Measurements from ENCODE around the gene PLXNA3.

DNA sequence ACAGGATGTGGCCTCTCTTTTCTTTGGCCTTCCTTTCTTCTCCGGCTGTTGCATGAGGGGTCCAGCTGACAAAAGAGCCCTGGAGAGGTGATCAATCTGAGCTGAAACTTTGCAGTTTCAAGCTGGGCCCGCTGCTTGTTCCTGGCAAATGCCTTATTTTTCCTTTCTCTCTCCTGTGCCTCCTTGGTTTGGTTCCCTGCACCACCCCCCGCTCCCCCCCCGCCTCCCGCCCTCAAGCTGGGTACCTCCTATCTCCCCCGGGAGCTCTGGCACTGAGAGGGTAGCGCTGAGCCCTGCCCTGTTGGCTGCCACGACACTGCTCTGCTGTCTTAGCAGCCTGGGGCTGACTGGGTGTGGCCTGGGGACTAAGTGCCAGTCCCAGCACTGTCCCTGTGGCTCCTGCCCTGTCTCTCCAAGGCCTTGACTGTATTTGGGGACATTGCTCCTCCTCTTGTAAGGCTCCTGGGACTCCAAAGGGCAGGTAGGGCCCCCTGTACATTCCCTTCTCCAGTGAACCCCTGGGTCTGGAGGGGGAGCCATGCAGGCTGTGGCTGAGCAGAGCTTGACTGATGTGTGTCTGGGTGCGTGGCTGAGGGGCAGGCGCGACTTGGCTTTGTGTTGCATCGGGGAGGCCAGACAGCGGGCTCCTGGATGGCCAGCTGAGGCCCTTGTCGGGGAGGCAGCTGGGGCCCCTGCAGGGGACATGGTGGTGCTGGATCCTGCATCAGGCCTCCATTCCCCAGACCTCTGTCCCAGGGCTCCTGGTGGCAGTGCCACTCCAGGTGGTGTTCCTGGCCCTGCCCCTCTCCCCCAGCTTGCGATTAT is 1.1 kb downstream of the PLXNA3 start:
- TF ChIP-seq, protein P1, sequence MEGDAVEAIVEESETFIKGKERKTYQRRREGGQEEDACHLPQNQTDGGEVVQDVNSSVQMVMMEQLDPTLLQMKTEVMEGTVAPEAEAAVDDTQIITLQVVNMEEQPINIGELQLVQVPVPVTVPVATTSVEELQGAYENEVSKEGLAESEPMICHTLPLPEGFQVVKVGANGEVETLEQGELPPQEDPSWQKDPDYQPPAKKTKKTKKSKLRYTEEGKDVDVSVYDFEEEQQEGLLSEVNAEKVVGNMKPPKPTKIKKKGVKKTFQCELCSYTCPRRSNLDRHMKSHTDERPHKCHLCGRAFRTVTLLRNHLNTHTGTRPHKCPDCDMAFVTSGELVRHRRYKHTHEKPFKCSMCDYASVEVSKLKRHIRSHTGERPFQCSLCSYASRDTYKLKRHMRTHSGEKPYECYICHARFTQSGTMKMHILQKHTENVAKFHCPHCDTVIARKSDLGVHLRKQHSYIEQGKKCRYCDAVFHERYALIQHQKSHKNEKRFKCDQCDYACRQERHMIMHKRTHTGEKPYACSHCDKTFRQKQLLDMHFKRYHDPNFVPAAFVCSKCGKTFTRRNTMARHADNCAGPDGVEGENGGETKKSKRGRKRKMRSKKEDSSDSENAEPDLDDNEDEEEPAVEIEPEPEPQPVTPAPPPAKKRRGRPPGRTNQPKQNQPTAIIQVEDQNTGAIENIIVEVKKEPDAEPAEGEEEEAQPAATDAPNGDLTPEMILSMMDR (IDR thresholded peaks at IDR 0.05): no peak
- no peak for TF ChIP-seq POLR2A (IDR thresholded peaks at IDR 0.05)
- TF ChIP-seq EP300 (IDR thresholded peaks at IDR 0.05): no peak
